ENCODE results near the gene VAMP8. TPM values are rescaled to one million over a fixed set of nuclear protein-coding genes. Genes with fewer than 3 reads are reported as not detected.

VAMP8 gene
- total and polyA plus RNA-seq, 12 donors: 4.9 to 56.8 (median 11.3) TPM

DNA sequence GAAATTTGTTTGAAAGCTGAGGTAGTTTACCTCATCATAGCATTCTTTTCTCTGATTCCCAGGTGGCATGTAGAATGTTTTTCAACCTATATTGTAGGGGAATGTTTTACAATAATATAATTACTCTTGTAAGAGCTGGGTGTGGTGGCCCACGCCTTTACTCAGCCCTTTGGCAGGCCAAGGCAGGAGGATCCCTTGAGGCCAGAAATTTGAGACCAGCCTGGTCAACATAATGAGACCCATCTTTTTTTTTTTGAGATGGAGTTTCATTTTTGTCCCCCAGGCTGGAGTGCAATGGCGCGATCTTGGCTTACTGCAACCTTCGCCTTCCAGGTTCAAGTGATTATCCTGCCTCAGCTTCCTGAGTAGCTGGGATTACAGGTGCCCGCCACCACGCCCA is 42.2 kb downstream of the VAMP8 start:
- intact Hi-C loops (cut with DNase I): loop anchor here in 2 of 10 donors (10.0 kb wide), 2 partner anchors 55 to 465 kb away; partner anchors contain the start of gene GGCX (in 1 of the 2)
- Histone ChIP-seq H3K4me1 (peaks cover 10 to 45% (median 29%) of the 10 kb centered on the region in 9 donors), H3K36me3 (peaks cover 0 to 71% (median 28%) of the 10 kb centered on the region in 9 donors), H3K27me3 (no peaks in the 10 kb centered on the region), H3K4me3 (no peak overlapping the region), H3K27ac (no peak overlapping the region), H3K9me3 (no peaks in the 10 kb centered on the region)
- TF ChIP-seq, protein P1, sequence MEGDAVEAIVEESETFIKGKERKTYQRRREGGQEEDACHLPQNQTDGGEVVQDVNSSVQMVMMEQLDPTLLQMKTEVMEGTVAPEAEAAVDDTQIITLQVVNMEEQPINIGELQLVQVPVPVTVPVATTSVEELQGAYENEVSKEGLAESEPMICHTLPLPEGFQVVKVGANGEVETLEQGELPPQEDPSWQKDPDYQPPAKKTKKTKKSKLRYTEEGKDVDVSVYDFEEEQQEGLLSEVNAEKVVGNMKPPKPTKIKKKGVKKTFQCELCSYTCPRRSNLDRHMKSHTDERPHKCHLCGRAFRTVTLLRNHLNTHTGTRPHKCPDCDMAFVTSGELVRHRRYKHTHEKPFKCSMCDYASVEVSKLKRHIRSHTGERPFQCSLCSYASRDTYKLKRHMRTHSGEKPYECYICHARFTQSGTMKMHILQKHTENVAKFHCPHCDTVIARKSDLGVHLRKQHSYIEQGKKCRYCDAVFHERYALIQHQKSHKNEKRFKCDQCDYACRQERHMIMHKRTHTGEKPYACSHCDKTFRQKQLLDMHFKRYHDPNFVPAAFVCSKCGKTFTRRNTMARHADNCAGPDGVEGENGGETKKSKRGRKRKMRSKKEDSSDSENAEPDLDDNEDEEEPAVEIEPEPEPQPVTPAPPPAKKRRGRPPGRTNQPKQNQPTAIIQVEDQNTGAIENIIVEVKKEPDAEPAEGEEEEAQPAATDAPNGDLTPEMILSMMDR (IDR thresholded peaks at IDR 0.05): no peak
- no peak for DNase-seq
- 90% methylated on average over 6 of the region's 6 CpGs for WGBS, 2 donors
- ATAC-seq: no peak

DNA sequence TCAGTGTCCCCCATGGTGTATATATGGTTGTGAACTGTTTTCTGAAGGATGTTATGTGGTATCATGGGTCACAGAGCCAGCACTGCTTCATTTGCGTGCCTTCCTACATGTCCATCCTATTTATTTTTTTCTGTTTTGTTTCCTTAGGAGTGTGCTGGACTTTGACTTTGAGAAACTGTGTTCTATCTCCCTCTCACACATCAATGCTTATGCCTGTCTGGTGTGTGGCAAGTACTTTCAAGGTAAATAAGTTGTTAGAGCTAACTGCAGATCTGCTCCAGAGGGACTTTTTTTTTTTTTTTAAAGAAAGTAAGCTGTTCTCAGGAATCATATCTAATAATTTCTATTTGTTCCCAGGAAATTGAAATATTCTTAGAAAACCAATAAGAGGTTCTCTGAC is 44.0 kb downstream of the VAMP8 start:
- no peak for DNase-seq
- H3K36me3 ChIP-seq: peaks cover 4 to 88% (median 39%) of the 10 kb centered on the region in 9 donors
- TF ChIP-seq, protein P1 (IDR thresholded peaks at IDR 0.05): no peak

DNA sequence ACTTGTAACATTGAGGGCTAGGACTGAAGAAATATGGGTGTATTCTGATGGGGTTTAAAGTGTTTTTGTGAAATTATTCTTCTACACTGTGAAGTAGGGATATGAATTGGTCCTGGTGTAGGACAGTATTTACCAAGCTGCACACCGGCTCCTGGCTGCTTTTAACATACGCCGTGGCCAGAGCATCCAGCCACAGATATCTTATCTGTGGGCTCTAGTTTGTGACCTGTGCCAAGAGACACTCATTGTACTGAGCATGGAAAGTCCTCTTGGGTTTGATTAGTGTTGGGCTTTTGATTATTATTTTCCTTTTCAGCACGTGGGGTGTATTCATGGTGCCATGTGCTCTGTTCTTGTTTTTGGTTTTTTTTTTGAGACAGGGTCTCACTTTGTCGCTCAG is 46.6 kb downstream of the VAMP8 start:
- no peaks in the 10 kb centered on the region for H3K9me3 ChIP-seq
- no peak for DNase-seq
- ATAC-seq: peak in 6 of 8 donors; percentile 66 to 94 (median 81)
- WGBS, 2 donors: 47 to 59% methylated on average over 5 of the region's 5 CpGs
- H3K4me1 ChIP-seq: peaks cover 0 to 22% (median 7%) of the 10 kb centered on the region in 9 donors
- peaks cover 4 to 100% (median 66%) of the 10 kb centered on the region in 9 donors for H3K36me3 ChIP-seq
- intact Hi-C loops (cut with DNase I): loop anchor here in 1 of 10 donors (10.0 kb wide), 1 partner anchor 461 kb away; no protein-coding TSS in a partner anchor
- H3K27ac ChIP-seq: peak overlapping the region in 2 of 10 donors; percentile 16 to 36
- TF ChIP-seq, protein P1 (IDR thresholded peaks at IDR 0.05): no peak
- H3K27me3 ChIP-seq: no peaks in the 10 kb centered on the region
- no peak overlapping the region for H3K4me3 ChIP-seq

More for the DNA sequence above, 44.0 kb downstream of the VAMP8 start:
- Histone ChIP-seq H3K27ac (no peak overlapping the region), H3K4me1 (peaks cover 5 to 40% (median 23%) of the 10 kb centered on the region in 9 donors), H3K27me3 (no peaks in the 10 kb centered on the region), H3K9me3 (no peaks in the 10 kb centered on the region), H3K4me3 (no peak overlapping the region)
- whole genome bisulfite sequencing, 2 donors: 88 to 95% methylated on average over 1 of the region's 1 CpG
- intact Hi-C loops (cut with DNase I): loop anchor here in 1 of 10 donors (10.0 kb wide), 1 partner anchor 463 kb away; no protein-coding TSS in a partner anchor
- no peak for ATAC-seq

DNA sequence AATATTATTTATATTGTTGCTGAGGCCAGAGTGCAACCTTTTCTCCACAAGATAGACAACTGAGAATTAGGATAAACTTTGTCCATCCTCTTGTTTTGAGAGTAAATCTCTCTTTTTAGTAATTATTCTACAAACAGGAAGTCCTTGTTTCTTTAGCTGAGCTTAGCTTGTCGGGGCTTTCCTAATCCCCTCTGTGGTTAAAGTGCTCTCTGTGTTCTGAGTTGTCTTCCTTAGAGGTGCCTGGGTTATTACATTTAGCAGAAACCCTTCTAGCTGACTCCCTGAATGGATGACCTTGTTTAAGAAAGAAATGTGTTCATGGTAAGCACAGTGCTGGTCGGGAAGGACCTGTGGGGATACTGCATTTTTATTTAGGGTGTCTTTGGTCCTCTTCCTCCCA is 51.3 kb downstream of the VAMP8 start:
- WGBS, 2 donors: 76 to 77% methylated on average over 2 of the region's 2 CpGs
- TF ChIP-seq, protein P1 (IDR thresholded peaks at IDR 0.05): no peak
- H3K36me3 ChIP-seq: peaks cover 7 to 100% (median 71%) of the 10 kb centered on the region in 9 donors
- H3K4me3 ChIP-seq: no peak overlapping the region
- no peaks in the 10 kb centered on the region for H3K27me3 ChIP-seq
- H3K27ac ChIP-seq: no peak overlapping the region
- peaks cover 0 to 15% (median 1%) of the 10 kb centered on the region in 9 donors for H3K4me1 ChIP-seq
- no peak for ATAC-seq
- intact Hi-C loops (cut with DNase I): loop anchor here in 1 of 10 donors (10.0 kb wide), 1 partner anchor 456 kb away; no protein-coding TSS in a partner anchor
- H3K9me3 ChIP-seq: no peaks in the 10 kb centered on the region
- DNase-seq: no peak

Data from heart right ventricle (tissue), 16 donors.